Progenitor cell of endocrine pancreas (in vitro differentiated cells): ENCODE results near the gene CPB2. TPM values are rescaled to one million over a fixed set of nuclear protein-coding genes. Genes with fewer than 3 reads are reported as not detected.

Source experiments
- DNase-seq: peaks from one replicate; pipeline ENCODE4 v3.0.0; 2021; ENCODE audit warnings: low spot score; ENCODE audit not compliant: unreplicated experiment
- H3K27ac Mint-ChIP-seq: 2 replicates; pipeline ENCODE4 v1.8.0; 2021; ENCODE audit warnings: mild to moderate bottlenecking, moderate library complexity, mixed read lengths
- H3K27me3 Mint-ChIP-seq: 2 replicates; pipeline ENCODE4 v1.8.0; 2021; ENCODE audit warnings: mixed read lengths
- H3K36me3 Mint-ChIP-seq: 2 replicates; pipeline ENCODE4 v1.8.0; 2022; ENCODE audit warnings: mixed read lengths; ENCODE audit not compliant: insufficient read depth
- H3K4me1 Mint-ChIP-seq: 2 replicates; pipeline ENCODE4 v1.8.0; 2021; ENCODE audit warnings: low read depth, mixed read lengths
- H3K4me3 Mint-ChIP-seq: 2 replicates; pipeline ENCODE4 v1.8.0; 2021; ENCODE audit warnings: low read depth, mild to moderate bottlenecking, moderate library complexity, mixed read lengths
- H3K9me3 Mint-ChIP-seq: 2 replicates; pipeline ENCODE4 v1.8.0; 2021; ENCODE audit warnings: low read depth, mixed read lengths
- total RNA-seq: library from RNA; stranded (reverse); gene quantifications from 2 replicates; pipeline ENCODE4 v1.2.1, GENCODE V29; 2021
- TF ChIP-seq, protein P1 (sequence below): fragments of 200-600 bp; sonication (generic); IDR thresholded peaks from one replicate; pipeline ENCODE4 v1.5.0; 2021; ENCODE audit warnings: antibody characterized with exemption, mild to moderate bottlenecking; ENCODE audit not compliant: unreplicated experiment

The CPB2 gene
- total RNA-seq, 1 donor from 2014 or later = not detected

DNA sequence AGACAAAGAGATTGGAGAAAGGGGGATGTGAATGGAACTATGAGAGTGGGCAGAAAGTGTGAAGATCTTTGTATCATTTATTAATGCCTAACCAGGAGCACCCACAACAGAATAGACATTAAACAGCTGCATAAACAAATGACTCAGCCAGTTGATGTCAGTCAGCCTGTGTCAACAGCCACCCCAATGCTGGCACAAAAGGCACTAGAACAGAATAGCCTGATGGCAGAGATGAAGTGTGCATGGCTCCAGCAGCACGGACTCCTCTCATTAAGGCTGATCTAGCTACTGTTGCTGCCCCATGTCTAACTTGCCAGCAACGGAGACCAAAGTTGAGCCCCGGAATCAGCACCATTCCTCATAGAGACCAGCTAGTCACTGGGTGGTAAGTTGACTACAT lies 7.8 kb downstream of the CPB2 start:
- Mint-ChIP-seq H3K27me3 (no peaks in the 10 kb centered on the region), H3K4me3 (no peak overlapping the region), H3K4me1 (peaks cover 5% of the 10 kb centered on the region), H3K36me3 (no peaks in the 10 kb centered on the region), H3K27ac (no peak overlapping the region), H3K9me3 (no peaks in the 10 kb centered on the region)
- no peak for DNase-seq
- TF ChIP-seq, protein P1, sequence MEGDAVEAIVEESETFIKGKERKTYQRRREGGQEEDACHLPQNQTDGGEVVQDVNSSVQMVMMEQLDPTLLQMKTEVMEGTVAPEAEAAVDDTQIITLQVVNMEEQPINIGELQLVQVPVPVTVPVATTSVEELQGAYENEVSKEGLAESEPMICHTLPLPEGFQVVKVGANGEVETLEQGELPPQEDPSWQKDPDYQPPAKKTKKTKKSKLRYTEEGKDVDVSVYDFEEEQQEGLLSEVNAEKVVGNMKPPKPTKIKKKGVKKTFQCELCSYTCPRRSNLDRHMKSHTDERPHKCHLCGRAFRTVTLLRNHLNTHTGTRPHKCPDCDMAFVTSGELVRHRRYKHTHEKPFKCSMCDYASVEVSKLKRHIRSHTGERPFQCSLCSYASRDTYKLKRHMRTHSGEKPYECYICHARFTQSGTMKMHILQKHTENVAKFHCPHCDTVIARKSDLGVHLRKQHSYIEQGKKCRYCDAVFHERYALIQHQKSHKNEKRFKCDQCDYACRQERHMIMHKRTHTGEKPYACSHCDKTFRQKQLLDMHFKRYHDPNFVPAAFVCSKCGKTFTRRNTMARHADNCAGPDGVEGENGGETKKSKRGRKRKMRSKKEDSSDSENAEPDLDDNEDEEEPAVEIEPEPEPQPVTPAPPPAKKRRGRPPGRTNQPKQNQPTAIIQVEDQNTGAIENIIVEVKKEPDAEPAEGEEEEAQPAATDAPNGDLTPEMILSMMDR = no peak

DNA sequence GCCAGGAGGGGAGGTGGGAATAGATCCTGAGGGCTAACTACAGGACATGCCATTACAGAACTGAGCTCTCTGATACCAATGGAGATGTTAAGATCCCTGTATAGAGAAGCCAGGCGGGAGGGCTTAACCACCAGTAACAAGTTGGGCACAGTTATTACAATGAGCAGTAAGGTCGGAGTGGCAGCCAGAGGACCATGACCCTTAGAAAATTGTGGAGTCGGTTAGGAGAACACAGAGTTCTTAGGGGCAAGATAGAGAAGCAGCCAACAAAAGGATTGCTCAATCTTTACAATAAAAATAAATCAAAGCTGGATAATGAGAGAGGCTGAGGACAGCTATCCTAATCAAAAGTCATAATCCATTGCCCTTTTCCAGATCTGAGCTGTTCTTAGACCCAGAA lies 10.4 kb downstream of the CPB2 start:
- Mint-ChIP-seq H3K9me3 (no peaks in the 10 kb centered on the region), H3K4me1 (peaks cover 5% of the 10 kb centered on the region), H3K27me3 (no peaks in the 10 kb centered on the region), H3K36me3 (no peaks in the 10 kb centered on the region), H3K4me3 (no peak overlapping the region), H3K27ac (no peak overlapping the region)
- DNase-seq = no peak
- TF ChIP-seq, protein P1 = no peak

DNA sequence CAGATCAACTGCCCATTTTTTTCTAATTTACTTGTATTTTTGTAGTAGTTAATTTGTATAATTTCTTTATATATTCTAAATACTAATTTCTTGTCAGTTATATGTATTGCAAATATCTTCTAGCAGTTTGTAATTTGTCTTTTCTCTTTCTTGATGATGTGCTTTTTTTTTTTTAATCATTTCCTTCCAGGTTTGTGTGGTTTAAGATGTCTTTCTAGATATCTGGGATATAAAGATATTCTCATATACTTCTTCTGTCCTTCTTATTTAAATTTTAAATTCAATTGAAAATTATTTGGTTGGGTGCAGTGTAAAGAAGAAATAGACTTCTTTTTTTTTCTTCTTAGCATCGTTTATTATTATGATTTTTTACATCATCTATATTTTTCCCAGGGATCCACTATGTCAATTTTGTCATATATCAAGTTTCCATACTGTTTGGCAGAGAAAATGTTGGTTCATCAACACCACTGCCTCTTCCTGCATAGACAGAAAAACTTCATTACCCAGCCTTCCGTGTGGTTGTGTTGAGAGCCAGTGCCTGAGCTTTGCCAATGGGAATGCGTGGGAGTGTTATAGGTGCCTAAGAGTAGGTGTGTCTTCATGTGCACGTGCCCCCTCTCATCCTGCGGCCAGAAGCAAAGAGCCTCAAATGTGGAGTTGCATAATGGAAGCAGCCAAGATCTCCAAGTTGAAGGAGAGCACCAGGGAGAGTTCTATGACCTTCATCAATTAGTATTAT lies 15.8 kb downstream of the CPB2 start:
- no peak for DNase-seq
- Mint-ChIP-seq H3K4me3 (no peak overlapping the region), H3K27ac (no peak overlapping the region), H3K9me3 (no peaks in the 10 kb centered on the region), H3K4me1 (no peaks in the 10 kb centered on the region), H3K36me3 (no peaks in the 10 kb centered on the region), H3K27me3 (no peaks in the 10 kb centered on the region)
- TF ChIP-seq, protein P1 = no peak

DNA sequence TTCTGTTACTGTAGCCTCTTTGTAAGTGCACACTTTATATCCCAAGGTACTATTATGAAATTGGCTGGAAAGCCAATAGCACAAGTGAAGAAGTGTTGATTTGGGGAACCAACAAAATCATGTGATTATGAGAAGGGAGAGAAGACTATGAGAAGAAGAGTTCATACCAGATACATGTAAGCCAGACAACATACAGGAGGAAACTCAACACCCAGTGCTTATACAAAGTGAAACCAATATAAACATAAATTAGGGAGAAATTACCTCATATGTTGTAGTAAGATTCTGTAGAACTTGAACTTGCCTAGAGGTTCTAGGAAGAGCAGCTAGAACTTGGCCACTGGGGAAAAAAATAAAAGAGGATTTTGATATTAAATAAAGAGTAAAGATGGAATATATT lies 17.4 kb downstream of the CPB2 start:
- Mint-ChIP-seq H3K36me3 (no peaks in the 10 kb centered on the region), H3K4me3 (no peak overlapping the region), H3K27me3 (no peaks in the 10 kb centered on the region), H3K9me3 (no peaks in the 10 kb centered on the region), H3K27ac (no peak overlapping the region), H3K4me1 (no peaks in the 10 kb centered on the region)
- DNase-seq = no peak
- TF ChIP-seq, protein P1 = no peak

DNA sequence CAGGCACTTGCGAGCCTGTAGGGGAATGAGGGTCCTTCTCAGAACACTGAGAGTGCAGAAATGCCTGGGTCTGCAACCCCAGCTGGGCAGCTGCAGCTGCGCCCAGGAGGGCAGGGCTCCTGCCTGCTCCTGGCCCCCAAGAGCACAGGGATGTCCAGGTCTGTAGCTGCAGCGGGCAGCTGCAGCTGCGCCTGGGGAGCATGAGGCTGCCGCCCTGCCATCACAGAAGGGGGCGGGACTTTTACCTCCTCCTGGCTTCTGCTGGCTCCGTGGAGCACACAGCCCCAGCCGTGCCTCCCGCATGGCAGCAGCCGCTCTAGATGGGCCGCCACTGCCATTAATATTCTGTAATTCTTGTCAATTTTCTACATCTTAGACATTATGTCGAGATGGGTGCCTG lies 17.8 kb downstream of the CPB2 start:
- no peaks in the 10 kb centered on the region for H3K36me3 Mint-ChIP-seq
- DNase-seq = no peak
- H3K27ac Mint-ChIP-seq = no peak overlapping the region
- H3K27me3 Mint-ChIP-seq = no peaks in the 10 kb centered on the region
- H3K4me3 Mint-ChIP-seq = no peak overlapping the region
- TF ChIP-seq, protein P1 = no peak
- no peaks in the 10 kb centered on the region for H3K9me3 Mint-ChIP-seq
- H3K4me1 Mint-ChIP-seq = no peaks in the 10 kb centered on the region
